HepG2 (cell line): ENCODE results near the gene LAMC1.

Experiments
- CTCF ChIP-seq: sonication (generic); formaldehyde crosslinking; IDR thresholded peaks from 2 replicates; pipeline ENCODE4 v1.5.0; 2020; ENCODE audit warnings: mild to moderate bottlenecking, missing genetic modification reagents, moderate library complexity
- FOSL2 ChIP-seq: sonication (generic); formaldehyde crosslinking; IDR thresholded peaks from 2 replicates; pipeline ENCODE4 v1.4.0; 2020; ENCODE audit warnings: missing genetic modification reagents
- FOXP1 ChIP-seq, 2 experiments: fragments of 450-650 bp in 1 of 2; IDR thresholded peaks; 2 replicates each; pipeline ENCODE4 v1.6.1; 2017 to 2018; ENCODE audit warnings: antibody characterized with exemption in 1 of 2
- HDAC6 ChIP-seq: fragments of 200-600 bp; sonication (generic); IDR thresholded peaks from 2 replicates; pipeline ENCODE4 v1.7.0; 2017; ENCODE audit warnings: mild to moderate bottlenecking, antibody characterized with exemption, low read length, low read depth
- MED1 ChIP-seq: sonication (generic); formaldehyde crosslinking; IDR thresholded peaks from 2 replicates; pipeline ENCODE4 v1.4.0; 2020; ENCODE audit warnings: missing genetic modification reagents

GRCh38 chr1:183074215-183074614 is 51.0 kb downstream of the LAMC1 start:
- TF ChIP-seq CTCF (CRISPR knock-in tag): no peak
- no peak for TF ChIP-seq FOSL2 (CRISPR knock-in tag)
- no peak for TF ChIP-seq MED1 (CRISPR knock-in tag)
- no peak for TF ChIP-seq FOXP1 (IDR thresholded peaks at IDR 0.05)
- TF ChIP-seq FOXP1 (CRISPR knock-in tag; IDR thresholded peaks at IDR 0.05): no peak
- no peak for TF ChIP-seq HDAC6
